Measurements from ENCODE around the gene GABRA4.

- TF ChIP-seq, protein P1, sequence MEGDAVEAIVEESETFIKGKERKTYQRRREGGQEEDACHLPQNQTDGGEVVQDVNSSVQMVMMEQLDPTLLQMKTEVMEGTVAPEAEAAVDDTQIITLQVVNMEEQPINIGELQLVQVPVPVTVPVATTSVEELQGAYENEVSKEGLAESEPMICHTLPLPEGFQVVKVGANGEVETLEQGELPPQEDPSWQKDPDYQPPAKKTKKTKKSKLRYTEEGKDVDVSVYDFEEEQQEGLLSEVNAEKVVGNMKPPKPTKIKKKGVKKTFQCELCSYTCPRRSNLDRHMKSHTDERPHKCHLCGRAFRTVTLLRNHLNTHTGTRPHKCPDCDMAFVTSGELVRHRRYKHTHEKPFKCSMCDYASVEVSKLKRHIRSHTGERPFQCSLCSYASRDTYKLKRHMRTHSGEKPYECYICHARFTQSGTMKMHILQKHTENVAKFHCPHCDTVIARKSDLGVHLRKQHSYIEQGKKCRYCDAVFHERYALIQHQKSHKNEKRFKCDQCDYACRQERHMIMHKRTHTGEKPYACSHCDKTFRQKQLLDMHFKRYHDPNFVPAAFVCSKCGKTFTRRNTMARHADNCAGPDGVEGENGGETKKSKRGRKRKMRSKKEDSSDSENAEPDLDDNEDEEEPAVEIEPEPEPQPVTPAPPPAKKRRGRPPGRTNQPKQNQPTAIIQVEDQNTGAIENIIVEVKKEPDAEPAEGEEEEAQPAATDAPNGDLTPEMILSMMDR (IDR thresholded peaks at IDR 0.05): peak in 3 of 5 experiments; percentile 20 to 36 (median 25)
- TF ChIP-seq POLR2A (IDR thresholded peaks at IDR 0.05): no peak
- TF ChIP-seq POLR2AphosphoS5 (IDR thresholded peaks at IDR 0.05): no peak
- no peak for TF ChIP-seq EP300 (IDR thresholded peaks at IDR 0.05; ENCODE audit: low read depth)
Observed at GRCh38 chr4:46931981-46932380, 61.4 kb downstream of the GABRA4 start.

All from transverse colon (tissue), 4 donors.